COR-L47 (cell line): ENCODE measurements around the gene TMEM185A.
"Not testable (repeated sequence)": the region's sequence is repeated elsewhere in the genome, so short reads cannot be mapped to it uniquely, and the experiment has no call there.

ENCODE experiments used
- DNase-seq: peaks from one replicate; lab custom pipeline; 2025; lab: John Stamatoyannopoulos, UW

Gene TMEM185A

GRCh38 chrX:149551245-149551938, 80.2 kb downstream of the TMEM185A start:
- not testable (repeated sequence) for DNase-seq

- DNase-seq = not testable (repeated sequence)
These were observed 81.1 kb downstream of the TMEM185A start for GRCh38 chrX:149550454-149550853.

- not testable (repeated sequence) for DNase-seq
These were observed 81.9 kb downstream of the TMEM185A start, which contains the start of gene HSFX3 for GRCh38 chrX:149549701-149550100. Gene HSFX3 (minus strand): TSS chrX:149549924. CDS start chrX:149549852, 72 bp downstream.

GRCh38 chrX:149547782-149548181, 83.8 kb downstream of the TMEM185A start:
- DNase-seq = not testable (repeated sequence)

- not testable (repeated sequence) for DNase-seq
These were observed 84.6 kb downstream of the TMEM185A start for GRCh38 chrX:149546962-149547361.
